IMR-90 (cell line): ENCODE results near the gene SCIN. TPM values are rescaled to one million over a fixed set of nuclear protein-coding genes. Genes with fewer than 3 reads are reported as not detected.
A peak's percentile ranks its signal among the peaks of the same experiment; 100 is the strongest.

ENCODE experiments used
- ATAC-seq: fragments of 200-7000 bp; cut with Tn5 transposase; 2 replicates; pipeline ENCODE4 v1.9.1; 2020; ENCODE audit warnings: low read depth, mild to moderate bottlenecking, moderate library complexity
- BruUV-seq: library from RNA; stranded (reverse); fragments of 400-500 nt; replicated peaks from 2 replicates; lab custom pipeline; 2021; lab: Mats Ljungman, UMichigan
- CTCF ChIA-PET: fragments of 300-600 bp; formaldehyde crosslinking; extraction: SDS; loops from one replicate; lab custom pipeline; 2021; ENCODE audit warnings: antibody characterized with exemption; lab: Yijun Ruan, JAX
- POLR2A ChIA-PET: fragments of 300-600 bp; sonication (Branson Sonifier 250); formaldehyde crosslinking; loops from one replicate; lab custom pipeline; 2022; ENCODE audit warnings: antibody characterized with exemption; ENCODE audit not compliant: unreplicated experiment; lab: Charles Lee
- DNase-seq: peaks from one replicate; pipeline ENCODE4 v3.0.0; 2013
- H2AFZ ChIP-seq: replicated peaks from 2 replicates; pipeline ENCODE3; 2013; ENCODE audit warnings: low read length, mild to moderate bottlenecking; ENCODE audit not compliant: poor library complexity
- H2AK5ac ChIP-seq: 2 replicates; pipeline ENCODE4 v1.6.1; 2013; ENCODE audit warnings: low read depth, low read length, inconsistent platforms
- H2AK9ac ChIP-seq: replicated peaks from 2 replicates; pipeline ENCODE3; 2013; ENCODE audit warnings: mild to moderate bottlenecking, low read depth, low read length, moderate library complexity; ENCODE audit not compliant: poor library complexity
- H2BK120ac ChIP-seq: 2 replicates; pipeline ENCODE4 v1.6.1; 2013; ENCODE audit warnings: low read depth, low read length, inconsistent platforms
- H2BK15ac ChIP-seq: 3 replicates; pipeline ENCODE4 v1.6.1; 2013; ENCODE audit warnings: low read depth, low read length, inconsistent platforms
- H2BK20ac ChIP-seq: 2 replicates; pipeline ENCODE4 v1.6.1; 2013; ENCODE audit warnings: low read depth, mild to moderate bottlenecking, inconsistent platforms, low read length, moderate library complexity
- H2BK5ac ChIP-seq: 2 replicates; pipeline ENCODE4 v1.6.1; 2013; ENCODE audit warnings: mild to moderate bottlenecking, low read depth, low read length, inconsistent platforms; ENCODE audit not compliant: poor library complexity, severe bottlenecking
- H3K14ac ChIP-seq: replicated peaks from 2 replicates; pipeline ENCODE4 v1.6.1; 2013; ENCODE audit warnings: low read depth, low read length, inconsistent platforms
- H3K18ac ChIP-seq: 2 replicates; pipeline ENCODE4 v1.6.1; 2013; ENCODE audit warnings: low read depth, low read length, control low read depth
- H3K23ac ChIP-seq: 2 replicates; pipeline ENCODE4 v1.6.1; 2013; ENCODE audit warnings: low read depth, low read length, inconsistent platforms
- H3K27ac ChIP-seq: 2 replicates; pipeline ENCODE4 v1.5.1; 2013; ENCODE audit warnings: mild to moderate bottlenecking, control low read depth, low read length; ENCODE audit not compliant: insufficient read depth
- H3K27me3 ChIP-seq: 2 replicates; pipeline ENCODE4 v1.6.1; 2013; ENCODE audit warnings: low read length; ENCODE audit not compliant: control insufficient read depth, insufficient read depth
- H3K36me3 ChIP-seq: 2 replicates; pipeline ENCODE4 v1.6.1; 2013; ENCODE audit warnings: low read length, mixed read lengths; ENCODE audit not compliant: control insufficient read depth, insufficient read depth
- H3K4ac ChIP-seq: 2 replicates; pipeline ENCODE4 v1.6.1; 2013; ENCODE audit warnings: low read depth, low read length, inconsistent platforms
- H3K4me1 ChIP-seq: 2 replicates; pipeline ENCODE4 v1.6.1; 2013; ENCODE audit warnings: low read length, mixed read lengths; ENCODE audit not compliant: control insufficient read depth, insufficient read depth
- H3K4me2 ChIP-seq: 2 replicates; pipeline ENCODE4 v1.6.1; 2013; ENCODE audit warnings: low read depth, mild to moderate bottlenecking, control low read depth, low read length, moderate library complexity
- H3K4me3 ChIP-seq: 2 replicates; pipeline ENCODE4 v1.5.1; 2013; ENCODE audit warnings: low read depth, mild to moderate bottlenecking, control low read depth, low read length, moderate library complexity; ENCODE audit not compliant: insufficient read depth
- H3K56ac ChIP-seq: 2 replicates; pipeline ENCODE4 v1.6.1; 2013; ENCODE audit warnings: low read length, inconsistent platforms; ENCODE audit not compliant: insufficient read depth; ENCODE audit errors: extremely low read depth
- H3K79me1 ChIP-seq, 2 experiments: 2 replicates each; pipeline ENCODE4 v1.6.1; 2013; ENCODE audit warnings: low read length in 2 of 2, inconsistent platforms in 1 of 2, low read depth in 1 of 2
- H3K9ac ChIP-seq: 2 replicates; pipeline ENCODE4 v1.6.1; 2013; ENCODE audit warnings: low read depth, low read length, control low read depth
- H3K9me1 ChIP-seq: 2 replicates; pipeline ENCODE4 v1.6.1; 2013; ENCODE audit warnings: low read length, inconsistent platforms; ENCODE audit not compliant: insufficient read depth
- H3K9me3 ChIP-seq: 2 replicates; pipeline ENCODE4 v1.6.1; 2013; ENCODE audit warnings: low read length; ENCODE audit not compliant: control insufficient read depth, insufficient read depth
- H4K20me1 ChIP-seq: 2 replicates; pipeline ENCODE4 v1.6.1; 2013; ENCODE audit warnings: low read length, inconsistent platforms; ENCODE audit not compliant: insufficient read depth
- H4K5ac ChIP-seq: 2 replicates; pipeline ENCODE4 v1.6.1; 2013; ENCODE audit warnings: mild to moderate bottlenecking, low read depth, low read length, control low read depth
- H4K8ac ChIP-seq, 2 experiments: 2 replicates each; pipeline ENCODE4 v1.6.1; 2013; ENCODE audit warnings: low read depth in 2 of 2, low read length in 2 of 2, control low read depth in 1 of 2, inconsistent platforms in 1 of 2
- H4K91ac ChIP-seq: 2 replicates; pipeline ENCODE4 v1.6.1; 2013; ENCODE audit warnings: low read depth, low read length, inconsistent platforms; ENCODE audit not compliant: insufficient read depth
- MAFK ChIP-seq: IDR thresholded peaks from 2 replicates; pipeline ENCODE4 v1.6.1; 2012; ENCODE audit warnings: low read depth, low read length, improper control_type of control experiment
- RCOR1 ChIP-seq: IDR thresholded peaks from 2 replicates; pipeline ENCODE4 v1.6.1; 2012; ENCODE audit warnings: mild to moderate bottlenecking, low read length, improper control_type of control experiment; ENCODE audit not compliant: insufficient replicate concordance
- WGBS, 2 experiments: methylation state at CpG; one replicate each; pipeline versions ENCODE4 v1.1.5 to v1.1.7; 2013; ENCODE audit warnings: missing lambda C conversion rate in 2 of 2; ENCODE audit not compliant: insufficient read length in 1 of 2; ENCODE audit errors: extremely low coverage in 2 of 2; 5-methylcytosine and 5-hydroxymethylcytosine counted together
- dilution Hi-C: fragments of 300-500 bp; cut with HindIII; formaldehyde crosslinking; loops from one replicate; pipeline ENCODE4 v1.14.3; 2018; ENCODE audit warnings: low sequenced_read_pairs; ENCODE audit not compliant: unreplicated experiment
- in situ Hi-C: fragments of 300-500 bp; cut with MboI; formaldehyde crosslinking; loops from 3 replicates; pipeline ENCODE4 v1.14.3; 2019; ENCODE audit warnings: low sequenced_read_pairs, inconsistent platforms, mixed read lengths
- intact Hi-C: fragments of 100-400 bp; cut with micrococcal nuclease; formaldehyde crosslinking; loops from 2 replicates; pipeline ENCODE4 v1.10.0; 2022
- polyA plus RNA-seq, 3 experiments: library from polyadenylated mRNA; depleted of rRNA; stranded (reverse); fragments of >200 nt; gene quantifications; 2 replicates each; pipeline ENCODE4 v1.2.3, GENCODE V29; 2012; ENCODE audit warnings: low replicate concordance in 1 of 3
- total RNA-seq: library from RNA; depleted of rRNA; stranded (reverse); fragments of >200 nt; gene quantifications from 2 replicates; pipeline ENCODE4 v1.2.3, GENCODE V29; 2012
- TF ChIP-seq, protein P1 (sequence below): conservative IDR thresholded peaks from 2 replicates; pipeline ENCODE4 v1.5.1; 2012; ENCODE audit warnings: mild to moderate bottlenecking, low read depth, low read length, improper control_type of control experiment

The SCIN gene
- total and polyA plus RNA-seq, 2 of the 4 experiments (the other 2 are of a cell fraction) = under 0.01 to 0.05 TPM

DNA sequence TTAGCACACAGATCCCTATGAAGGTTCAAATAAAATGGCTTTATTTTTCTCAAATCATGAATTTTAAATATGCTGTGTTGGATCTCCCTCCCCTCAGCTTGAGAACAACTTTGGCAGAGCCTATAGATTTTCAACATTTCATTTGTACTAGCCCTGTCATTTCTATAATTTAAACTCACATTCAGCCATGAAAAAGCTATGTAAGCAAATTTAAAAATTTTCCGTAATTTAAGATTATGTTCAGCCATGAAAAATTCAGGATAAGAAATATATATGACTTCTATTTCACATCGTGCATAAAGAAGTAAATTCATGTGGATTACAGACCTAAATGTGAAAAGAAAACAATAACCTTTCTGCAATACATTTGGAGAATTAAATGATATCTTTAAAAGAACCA is 36.5 kb upstream of the SCIN start:
- H3K23ac ChIP-seq = no peak overlapping the region
- no peak overlapping the region for H2AFZ ChIP-seq
- ATAC-seq = no peak
- H4K20me1 ChIP-seq = no peaks in the 10 kb centered on the region
- H3K18ac ChIP-seq = no peak overlapping the region
- no peaks in the 10 kb centered on the region for H3K4me1 ChIP-seq
- no peak overlapping the region for H4K91ac ChIP-seq
- ChIA-PET CTCF (no interaction called here), POLR2A (no interaction called here)
- BruUV-seq = no TSS peak
- in situ Hi-C loops = no loop called here
- intact Hi-C loops = no loop called here
- H3K9ac ChIP-seq = no peak overlapping the region
- no peak overlapping the region for H3K56ac ChIP-seq
- no peak overlapping the region for H4K5ac ChIP-seq
- H3K27me3 ChIP-seq = peaks cover 2% of the 10 kb centered on the region; the same call in 1 of the 2 replicates
- H2BK120ac ChIP-seq = no peak overlapping the region
- H3K4ac ChIP-seq = no peak overlapping the region
- no peak overlapping the region for H2AK9ac ChIP-seq
- H2BK15ac ChIP-seq = no peak overlapping the region
- WGBS, 2 experiments = no CpG with 5 or more reads among the region's 2 CpGs
- H3K27ac ChIP-seq = no peak overlapping the region
- TF ChIP-seq, protein P1, sequence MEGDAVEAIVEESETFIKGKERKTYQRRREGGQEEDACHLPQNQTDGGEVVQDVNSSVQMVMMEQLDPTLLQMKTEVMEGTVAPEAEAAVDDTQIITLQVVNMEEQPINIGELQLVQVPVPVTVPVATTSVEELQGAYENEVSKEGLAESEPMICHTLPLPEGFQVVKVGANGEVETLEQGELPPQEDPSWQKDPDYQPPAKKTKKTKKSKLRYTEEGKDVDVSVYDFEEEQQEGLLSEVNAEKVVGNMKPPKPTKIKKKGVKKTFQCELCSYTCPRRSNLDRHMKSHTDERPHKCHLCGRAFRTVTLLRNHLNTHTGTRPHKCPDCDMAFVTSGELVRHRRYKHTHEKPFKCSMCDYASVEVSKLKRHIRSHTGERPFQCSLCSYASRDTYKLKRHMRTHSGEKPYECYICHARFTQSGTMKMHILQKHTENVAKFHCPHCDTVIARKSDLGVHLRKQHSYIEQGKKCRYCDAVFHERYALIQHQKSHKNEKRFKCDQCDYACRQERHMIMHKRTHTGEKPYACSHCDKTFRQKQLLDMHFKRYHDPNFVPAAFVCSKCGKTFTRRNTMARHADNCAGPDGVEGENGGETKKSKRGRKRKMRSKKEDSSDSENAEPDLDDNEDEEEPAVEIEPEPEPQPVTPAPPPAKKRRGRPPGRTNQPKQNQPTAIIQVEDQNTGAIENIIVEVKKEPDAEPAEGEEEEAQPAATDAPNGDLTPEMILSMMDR = no peak
- TF ChIP-seq MAFK = peak; percentile 50; the same call in 1 of the 2 replicates
- no peak for TF ChIP-seq RCOR1
- no peak for DNase-seq
- dilution Hi-C loops = no loop called here
- H3K79me1 ChIP-seq = no peaks in the 10 kb centered on the region
- no peaks in the 10 kb centered on the region for H3K36me3 ChIP-seq
- no peak overlapping the region for H3K4me2 ChIP-seq
- H2AK5ac ChIP-seq = no peak overlapping the region
- H3K4me3 ChIP-seq = no peak overlapping the region
- H3K9me1 ChIP-seq = no peaks in the 10 kb centered on the region
- H2BK5ac ChIP-seq = no peak overlapping the region
- no peak overlapping the region for H4K8ac ChIP-seq
- H3K9me3 ChIP-seq = peaks cover 2% of the 10 kb centered on the region; the same call in 1 of the 2 replicates
- H3K14ac ChIP-seq = no peak overlapping the region
- H2BK20ac ChIP-seq = no peak overlapping the region
